ENCODE measurements around the gene TTC21B.

TTC21B gene

DNA sequence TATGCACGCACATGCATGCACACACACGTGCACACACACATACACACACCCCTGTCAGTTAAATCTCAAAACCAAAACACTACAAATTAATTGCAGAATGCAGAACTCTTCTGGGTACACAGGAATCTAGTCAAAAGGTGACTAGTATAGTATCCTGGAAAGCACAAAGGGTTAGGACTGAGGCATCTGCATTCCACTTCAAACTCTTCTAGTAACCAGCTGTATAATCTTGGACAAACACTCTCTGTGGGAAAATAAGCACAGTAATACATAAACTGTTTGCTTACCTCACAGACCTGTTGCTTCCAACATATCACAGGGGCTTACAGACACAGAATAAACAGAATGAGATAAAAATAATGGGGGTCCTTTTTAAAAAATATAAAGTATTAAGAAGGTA lies 49.1 kb downstream of the TTC21B start:
- H3K4me1 ChIP-seq (ENCODE audit: insufficient read depth, low read length, severe bottlenecking), result no peaks in the 10 kb centered on the region
- H3K27me3 ChIP-seq (ENCODE audit: insufficient read depth, low read length), result no peaks in the 10 kb centered on the region
- TF ChIP-seq, protein P1, sequence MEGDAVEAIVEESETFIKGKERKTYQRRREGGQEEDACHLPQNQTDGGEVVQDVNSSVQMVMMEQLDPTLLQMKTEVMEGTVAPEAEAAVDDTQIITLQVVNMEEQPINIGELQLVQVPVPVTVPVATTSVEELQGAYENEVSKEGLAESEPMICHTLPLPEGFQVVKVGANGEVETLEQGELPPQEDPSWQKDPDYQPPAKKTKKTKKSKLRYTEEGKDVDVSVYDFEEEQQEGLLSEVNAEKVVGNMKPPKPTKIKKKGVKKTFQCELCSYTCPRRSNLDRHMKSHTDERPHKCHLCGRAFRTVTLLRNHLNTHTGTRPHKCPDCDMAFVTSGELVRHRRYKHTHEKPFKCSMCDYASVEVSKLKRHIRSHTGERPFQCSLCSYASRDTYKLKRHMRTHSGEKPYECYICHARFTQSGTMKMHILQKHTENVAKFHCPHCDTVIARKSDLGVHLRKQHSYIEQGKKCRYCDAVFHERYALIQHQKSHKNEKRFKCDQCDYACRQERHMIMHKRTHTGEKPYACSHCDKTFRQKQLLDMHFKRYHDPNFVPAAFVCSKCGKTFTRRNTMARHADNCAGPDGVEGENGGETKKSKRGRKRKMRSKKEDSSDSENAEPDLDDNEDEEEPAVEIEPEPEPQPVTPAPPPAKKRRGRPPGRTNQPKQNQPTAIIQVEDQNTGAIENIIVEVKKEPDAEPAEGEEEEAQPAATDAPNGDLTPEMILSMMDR (IDR thresholded peaks at IDR 0.05; ENCODE audit: low read length), result no peak
- TF ChIP-seq EZH2 (IDR thresholded peaks at IDR 0.05; ENCODE audit: borderline replicate concordance, low read length), result no peak
- no peak overlapping the region for H3K9ac ChIP-seq (ENCODE audit: low read length)
- no peak overlapping the region for H3K4me2 ChIP-seq (ENCODE audit: low read length)
- H3K9me3 ChIP-seq (ENCODE audit: low read length), result no peaks in the 10 kb centered on the region
- no peak overlapping the region for H3K4me3 ChIP-seq (ENCODE audit: low read depth, low read length, poor library complexity, severe bottlenecking)
- no peaks in the 10 kb centered on the region for H3K9me2 ChIP-seq (ENCODE audit: low read depth, low read length)
- no peaks in the 10 kb centered on the region for H3K79me2 ChIP-seq (ENCODE audit: insufficient read depth, low read length)
- H3K27ac ChIP-seq (ENCODE audit: low read depth, low read length, poor library complexity, severe bottlenecking), result no peak overlapping the region
- H2AFZ ChIP-seq (ENCODE audit: low read length), result no peak overlapping the region
- H3K36me3 ChIP-seq (ENCODE audit: insufficient read depth, low read length), result peaks cover 12% of the 10 kb centered on the region; the same call in 1 of the 2 replicates
- H3F3A ChIP-seq (ENCODE audit: insufficient read depth, low read length), result no peaks in the 10 kb centered on the region
- no peaks in the 10 kb centered on the region for H4K20me1 ChIP-seq (ENCODE audit: insufficient read depth, low read length)

DNA sequence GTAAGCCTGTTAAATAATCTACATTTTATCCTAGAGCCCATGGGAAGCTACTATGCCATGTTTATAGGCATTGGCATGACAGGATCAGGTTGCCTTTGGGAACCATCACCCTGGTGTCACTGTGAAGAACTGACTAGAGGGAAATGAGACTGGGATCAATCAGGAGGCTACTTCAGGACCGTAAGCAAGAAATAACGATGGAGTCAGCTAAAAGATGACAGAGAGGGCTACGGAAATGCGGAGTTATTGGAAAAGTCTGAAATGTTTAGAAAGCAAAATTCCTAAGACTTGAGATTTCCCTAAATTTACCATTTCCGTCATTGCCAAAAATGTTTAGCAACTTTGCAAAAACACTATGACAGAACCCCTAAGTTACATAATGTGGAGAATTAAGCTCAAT lies 50.2 kb downstream of the TTC21B start:
- H3K27me3 ChIP-seq (ENCODE audit: insufficient read depth, low read length), result no peaks in the 10 kb centered on the region
- H3K36me3 ChIP-seq (ENCODE audit: insufficient read depth, low read length), result peaks cover 21% of the 10 kb centered on the region; the same call in 1 of the 2 replicates
- H3F3A ChIP-seq (ENCODE audit: insufficient read depth, low read length), result no peaks in the 10 kb centered on the region
- TF ChIP-seq, protein P1 (IDR thresholded peaks at IDR 0.05; ENCODE audit: low read length), result no peak
- no peak for TF ChIP-seq EZH2 (IDR thresholded peaks at IDR 0.05; ENCODE audit: borderline replicate concordance, low read length)
- no peak overlapping the region for H3K27ac ChIP-seq (ENCODE audit: low read depth, low read length, poor library complexity, severe bottlenecking)
- H3K4me3 ChIP-seq (ENCODE audit: low read depth, low read length, poor library complexity, severe bottlenecking), result no peak overlapping the region
- no peak overlapping the region for H2AFZ ChIP-seq (ENCODE audit: low read length)
- no peak overlapping the region for H3K4me2 ChIP-seq (ENCODE audit: low read length)
- H3K9me3 ChIP-seq (ENCODE audit: low read length), result no peaks in the 10 kb centered on the region
- no peaks in the 10 kb centered on the region for H3K4me1 ChIP-seq (ENCODE audit: insufficient read depth, low read length, severe bottlenecking)
- H4K20me1 ChIP-seq (ENCODE audit: insufficient read depth, low read length), result no peaks in the 10 kb centered on the region
- no peak overlapping the region for H3K9ac ChIP-seq (ENCODE audit: low read length)
- no peaks in the 10 kb centered on the region for H3K79me2 ChIP-seq (ENCODE audit: insufficient read depth, low read length)
- H3K9me2 ChIP-seq (ENCODE audit: low read depth, low read length), result no peaks in the 10 kb centered on the region

DNA sequence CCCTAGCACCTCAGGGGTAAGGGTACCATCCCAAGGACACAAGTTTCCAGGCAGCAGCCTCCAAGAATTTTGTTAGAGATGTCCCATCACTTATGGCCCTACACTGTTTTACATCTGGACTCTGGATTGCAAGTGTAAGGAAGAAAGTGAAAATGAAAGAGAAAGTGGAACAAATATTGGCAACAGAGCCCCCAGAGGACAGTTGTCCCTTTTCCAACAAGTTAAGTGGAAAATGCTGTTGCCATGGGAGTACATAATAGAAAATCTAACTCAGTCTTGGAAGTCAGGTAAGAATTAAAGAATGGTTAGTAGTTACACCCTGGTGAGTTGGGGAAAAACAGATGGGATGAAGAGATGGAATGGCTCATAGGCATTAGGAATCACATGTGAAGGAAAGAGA lies 50.6 kb downstream of the TTC21B start:
- Histone ChIP-seq H2AFZ (ENCODE audit: low read length) (no peak overlapping the region), H3K4me3 (ENCODE audit: low read depth, low read length, poor library complexity, severe bottlenecking) (no peak overlapping the region), H3K79me2 (ENCODE audit: insufficient read depth, low read length) (no peaks in the 10 kb centered on the region), H3K4me1 (ENCODE audit: insufficient read depth, low read length, severe bottlenecking) (no peaks in the 10 kb centered on the region), H3F3A (ENCODE audit: insufficient read depth, low read length) (no peaks in the 10 kb centered on the region), H3K4me2 (ENCODE audit: low read length) (no peak overlapping the region), H4K20me1 (ENCODE audit: insufficient read depth, low read length) (no peaks in the 10 kb centered on the region), H3K9me3 (ENCODE audit: low read length) (no peaks in the 10 kb centered on the region), H3K27ac (ENCODE audit: low read depth, low read length, poor library complexity, severe bottlenecking) (no peak overlapping the region), H3K9ac (ENCODE audit: low read length) (no peak overlapping the region), H3K36me3 (ENCODE audit: insufficient read depth, low read length) (peaks cover 23% of the 10 kb centered on the region; the same call in 1 of the 2 replicates), H3K27me3 (ENCODE audit: insufficient read depth, low read length) (no peaks in the 10 kb centered on the region), H3K9me2 (ENCODE audit: low read depth, low read length) (no peaks in the 10 kb centered on the region)
- no peak for TF ChIP-seq EZH2 (IDR thresholded peaks at IDR 0.05; ENCODE audit: borderline replicate concordance, low read length)
- TF ChIP-seq, protein P1 (IDR thresholded peaks at IDR 0.05; ENCODE audit: low read length), result no peak
